H9 (cell line): ENCODE data around the gene TBC1D4. TPM values are rescaled to one million over a fixed set of nuclear protein-coding genes. Genes with fewer than 3 reads are reported as not detected.

Source experiments
- DNase-seq: peaks from one replicate; pipeline ENCODE4 v3.0.0-alpha.2; 2017
- H2AFZ ChIP-seq: one replicate; pipeline ENCODE4 v1.6.1; 2013; ENCODE audit warnings: mild to moderate bottlenecking, low read length, control low read depth, moderate library complexity
- H2AK5ac ChIP-seq: 2 replicates; pipeline ENCODE4 v1.6.1; 2013; ENCODE audit warnings: low read length, control low read depth, mixed read lengths; ENCODE audit not compliant: insufficient read length
- H2BK120ac ChIP-seq: one replicate; pipeline ENCODE4 v1.6.1; 2013; ENCODE audit warnings: low read depth, mild to moderate bottlenecking, low read length, control low read depth, inconsistent platforms; ENCODE audit not compliant: poor library complexity, severe bottlenecking
- H2BK12ac ChIP-seq: 2 replicates; pipeline ENCODE4 v1.6.1; 2013; ENCODE audit warnings: low read length, control low read depth, mixed read lengths, low read depth; ENCODE audit not compliant: insufficient read length
- H2BK15ac ChIP-seq: 2 replicates; pipeline ENCODE4 v1.6.1; 2013; ENCODE audit warnings: low read depth, low read length, control low read depth
- H2BK20ac ChIP-seq: one replicate; pipeline ENCODE4 v1.6.1; 2013; ENCODE audit warnings: low read depth, mild to moderate bottlenecking, low read length, control low read depth, inconsistent platforms; ENCODE audit not compliant: poor library complexity, severe bottlenecking
- H2BK5ac ChIP-seq: 2 replicates; pipeline ENCODE4 v1.6.1; 2013; ENCODE audit warnings: low read length, control low read depth, mixed read lengths; ENCODE audit not compliant: insufficient read length
- H3K14ac ChIP-seq: 2 replicates; pipeline ENCODE4 v1.6.1; 2013; ENCODE audit warnings: low read length, control low read depth; ENCODE audit not compliant: insufficient read depth
- H3K18ac ChIP-seq: 2 replicates; pipeline ENCODE4 v1.6.1; 2013; ENCODE audit warnings: low read depth, mild to moderate bottlenecking, mixed read lengths, low read length, control low read depth; ENCODE audit not compliant: insufficient read length
- H3K23ac ChIP-seq: 2 replicates; pipeline ENCODE4 v1.6.1; 2013; ENCODE audit warnings: low read length, control low read depth, mixed read lengths, low read depth; ENCODE audit not compliant: insufficient read length
- H3K23me2 ChIP-seq: 2 replicates; pipeline ENCODE4 v1.6.1; 2013; ENCODE audit warnings: low read depth, mild to moderate bottlenecking, mixed read lengths, low read length, control low read depth; ENCODE audit not compliant: insufficient read length, poor library complexity, severe bottlenecking
- H3K27ac ChIP-seq: 2 replicates; pipeline ENCODE4 v1.5.1; 2013; ENCODE audit warnings: low read length, control low read depth, mixed read lengths, low read depth; ENCODE audit not compliant: insufficient read length
- H3K27me3 ChIP-seq: 2 replicates; pipeline ENCODE4 v1.6.1; 2013; ENCODE audit warnings: low read length, control low read depth, inconsistent platforms; ENCODE audit not compliant: insufficient read depth
- H3K4ac ChIP-seq: 2 replicates; pipeline ENCODE4 v1.6.1; 2013; ENCODE audit warnings: low read depth, mild to moderate bottlenecking, control low read depth, inconsistent platforms, low read length, moderate library complexity
- H3K4me1 ChIP-seq: 2 replicates; pipeline ENCODE4 v1.6.1; 2013; ENCODE audit warnings: low read length, control low read depth, inconsistent platforms; ENCODE audit not compliant: insufficient read depth
- H3K4me2 ChIP-seq: 2 replicates; pipeline ENCODE4 v1.6.1; 2013; ENCODE audit warnings: low read length, control low read depth, mixed read lengths; ENCODE audit not compliant: insufficient read length, insufficient read depth
- H3K56ac ChIP-seq: 2 replicates; pipeline ENCODE4 v1.6.1; 2013; ENCODE audit warnings: low read depth, mild to moderate bottlenecking, mixed read lengths, low read length, control low read depth; ENCODE audit not compliant: insufficient read length
- H3K79me1 ChIP-seq: 2 replicates; pipeline ENCODE4 v1.6.1; 2013; ENCODE audit warnings: low read depth, mild to moderate bottlenecking, moderate library complexity, low read length, control low read depth, inconsistent platforms; ENCODE audit not compliant: insufficient read depth, poor library complexity, severe bottlenecking
- H3K79me2 ChIP-seq: 2 replicates; pipeline ENCODE4 v1.6.1; 2013; ENCODE audit warnings: low read length, control low read depth, inconsistent platforms; ENCODE audit not compliant: insufficient read depth
- H3K9ac ChIP-seq: 2 replicates; pipeline ENCODE4 v1.6.1; 2013; ENCODE audit warnings: low read length, control low read depth, mixed read lengths; ENCODE audit not compliant: insufficient read length; ENCODE audit errors: extremely low read depth
- H3K9me3 ChIP-seq: one replicate; pipeline ENCODE4 v1.6.1; 2013; ENCODE audit warnings: low read depth, low read length, inconsistent platforms; ENCODE audit not compliant: control insufficient read depth
- H3T11ph ChIP-seq: one replicate; pipeline ENCODE4 v1.6.1; 2013; ENCODE audit warnings: mild to moderate bottlenecking, low read length, control low read depth, inconsistent platforms
- H4K20me1 ChIP-seq: one replicate; pipeline ENCODE4 v1.6.1; 2013; ENCODE audit not compliant: control insufficient read depth, insufficient read length, insufficient read depth
- H4K5ac ChIP-seq: 2 replicates; pipeline ENCODE4 v1.6.1; 2013; ENCODE audit warnings: low read depth, mild to moderate bottlenecking, mixed read lengths, low read length, control low read depth; ENCODE audit not compliant: insufficient read length
- H4K8ac ChIP-seq: replicated peaks from 2 replicates; pipeline ENCODE4 v1.6.1; 2013; ENCODE audit warnings: low read length, control low read depth, mixed read lengths, low read depth; ENCODE audit not compliant: insufficient read length
- H4K91ac ChIP-seq: 2 replicates; pipeline ENCODE4 v1.6.1; 2013; ENCODE audit warnings: low read depth, mild to moderate bottlenecking, moderate library complexity, mixed read lengths, low read length, control low read depth; ENCODE audit not compliant: insufficient read length
- H3K27ac Mint-ChIP-seq, 3 experiments: 2 replicates in 2 of 3; 3 replicates in 1 of 3; pipeline ENCODE4 v1.8.0; 2020 to 2021; ENCODE audit warnings: mixed read lengths in 3 of 3, mild to moderate bottlenecking in 1 of 3, moderate library complexity in 1 of 3
- H3K27me3 Mint-ChIP-seq: 2 replicates; pipeline ENCODE4 v1.8.0; 2021; ENCODE audit warnings: low read depth, mild to moderate bottlenecking, moderate library complexity, mixed read lengths
- H3K36me3 Mint-ChIP-seq, 3 experiments: 2 replicates in 2 of 3; 3 replicates in 1 of 3; pipeline ENCODE4 v1.8.0; 2020 to 2021; ENCODE audit warnings: low read depth in 3 of 3, mixed read lengths in 3 of 3; ENCODE audit not compliant: insufficient read depth in 1 of 3
- H3K4me1 Mint-ChIP-seq, 2 experiments: 2 replicates each; pipeline ENCODE4 v1.8.0; 2020; ENCODE audit warnings: mixed read lengths in 2 of 2
- H3K4me3 Mint-ChIP-seq, 2 experiments: 2 replicates in 1 of 2; 3 replicates in 1 of 2; pipeline ENCODE4 v1.8.0; 2020 to 2021; ENCODE audit warnings: mild to moderate bottlenecking in 2 of 2, mixed read lengths in 2 of 2, moderate library complexity in 1 of 2
- H3K9me3 Mint-ChIP-seq, 2 experiments: 2 replicates in 1 of 2; 3 replicates in 1 of 2; pipeline ENCODE4 v1.8.0; 2020; ENCODE audit warnings: mild to moderate bottlenecking in 2 of 2, mixed read lengths in 2 of 2, moderate library complexity in 1 of 2
- CTCF ChIP-seq: fragments of 200-600 bp; sonication (generic); conservative IDR thresholded peaks from 3 replicates; pipeline ENCODE4 v1.8.0; 2021; ENCODE audit warnings: antibody characterized with exemption, mild to moderate bottlenecking
- whole genome bisulfite sequencing: extraction: QIAGEN DNeasy Blood & Tissue Kit; methylation state at CpG from one replicate; pipeline ENCODE4 v1.1.7; 2013; ENCODE audit warnings: missing lambda C conversion rate, low lambda C conversion rate, mixed read lengths; ENCODE audit not compliant: insufficient read length; ENCODE audit errors: extremely low coverage; 5-methylcytosine and 5-hydroxymethylcytosine counted together
- total RNA-seq: library from RNA; stranded (reverse); gene quantifications from 2 replicates; pipeline ENCODE4 v1.2.1, GENCODE V29; 2021

TBC1D4 gene
- total RNA-seq, 1 experiment from 2014 or later, result 10.5 TPM

GRCh38 chr13:75440100-75440499 lies 41.9 kb downstream of the TBC1D4 start:
- Histone ChIP-seq H2BK20ac (no peak overlapping the region), H3K27ac (no peak overlapping the region), H3K18ac (no peak overlapping the region), H3T11ph (no peak overlapping the region), H4K20me1 (no peaks in the 10 kb centered on the region), H3K27me3 (no peaks in the 10 kb centered on the region), H4K8ac (no peak overlapping the region), H3K4me1 (no peaks in the 10 kb centered on the region), H3K56ac (no peak overlapping the region), H2BK12ac (no peak overlapping the region), H3K14ac (no peak overlapping the region), H3K9me3 (no peaks in the 10 kb centered on the region), H4K5ac (no peak overlapping the region), H2BK5ac (no peak overlapping the region), H4K91ac (no peak overlapping the region), H3K23ac (no peak overlapping the region), H3K4me2 (no peak overlapping the region), H2AFZ (no peak overlapping the region), H3K4ac (no peak overlapping the region), H3K79me1 (no peaks in the 10 kb centered on the region), H3K9ac (no peak overlapping the region), H3K23me2 (no peaks in the 10 kb centered on the region), H3K79me2 (no peaks in the 10 kb centered on the region), H2AK5ac (no peak overlapping the region), H2BK15ac (no peak overlapping the region), H2BK120ac (no peak overlapping the region)
- Mint-ChIP-seq H3K4me1 (peaks cover 7 to 10% of the 10 kb centered on the region in 2 experiments), H3K9me3 (no peaks in the 10 kb centered on the region), H3K27ac (peak overlapping the region in 1 of 3 experiments; percentile 65; a peak in 2 of 7 replicates), H3K27me3 (no peaks in the 10 kb centered on the region), H3K4me3 (no peak overlapping the region), H3K36me3 (peaks cover 0 to 2% (median 0%) of the 10 kb centered on the region in 3 experiments; a peak in 1 of 7 replicates)
- no CpG with 5 or more reads among the region's 2 CpGs for WGBS
- DNase-seq, result no peak
- TF ChIP-seq CTCF, result no peak
